ENCODE results near the gene SLIT3.

Gene SLIT3

GRCh38 chr5:168908207-168908606, 392.7 kb downstream of the SLIT3 start:
- no peak for DNase-seq (ENCODE audit: extremely low read depth in 1 of 2, low read depth in 1 of 2)

GRCh38 chr5:168903061-168903460, 397.9 kb downstream of the SLIT3 start:
- no peak for DNase-seq (ENCODE audit: extremely low read depth in 1 of 2, low read depth in 1 of 2)

GRCh38 chr5:168899673-168900072, 401.3 kb downstream of the SLIT3 start:
- no peak for DNase-seq (ENCODE audit: extremely low read depth in 1 of 2, low read depth in 1 of 2)

- no peak for DNase-seq (ENCODE audit: extremely low read depth in 1 of 2, low read depth in 1 of 2)
These were observed 401.7 kb downstream of the SLIT3 start for GRCh38 chr5:168899264-168899663.

- no peak for DNase-seq (ENCODE audit: extremely low read depth in 1 of 2, low read depth in 1 of 2)
These were observed 402.6 kb downstream of the SLIT3 start for GRCh38 chr5:168898247-168898911.

GRCh38 chr5:168897387-168898122, 403.4 kb downstream of the SLIT3 start:
- no peak for DNase-seq (ENCODE audit: extremely low read depth in 1 of 2, low read depth in 1 of 2)

GRCh38 chr5:168895295-168896071, 405.5 kb downstream of the SLIT3 start:
- no peak for DNase-seq (ENCODE audit: extremely low read depth in 1 of 2, low read depth in 1 of 2)

- DNase-seq (ENCODE audit: extremely low read depth in 1 of 2, low read depth in 1 of 2) = no peak
These were observed 407.7 kb downstream of the SLIT3 start for GRCh38 chr5:168893283-168893682.

- DNase-seq (ENCODE audit: extremely low read depth in 1 of 2, low read depth in 1 of 2) = no peak
These were observed 408.2 kb downstream of the SLIT3 start for GRCh38 chr5:168892618-168893186.

- no peak for DNase-seq (ENCODE audit: extremely low read depth in 1 of 2, low read depth in 1 of 2)
These were observed 409.8 kb downstream of the SLIT3 start for GRCh38 chr5:168890816-168891812.

- DNase-seq (ENCODE audit: extremely low read depth in 1 of 2, low read depth in 1 of 2) = no peak
These were observed 411.9 kb downstream of the SLIT3 start for GRCh38 chr5:168889039-168889438.

GRCh38 chr5:168887931-168888330, 413.0 kb downstream of the SLIT3 start:
- no peak for DNase-seq (ENCODE audit: extremely low read depth in 1 of 2, low read depth in 1 of 2)

GRCh38 chr5:168886157-168886556, 414.8 kb downstream of the SLIT3 start:
- no peak for DNase-seq (ENCODE audit: extremely low read depth in 1 of 2, low read depth in 1 of 2)

- no peak for DNase-seq (ENCODE audit: extremely low read depth in 1 of 2, low read depth in 1 of 2)
These were observed 415.4 kb downstream of the SLIT3 start for GRCh38 chr5:168885324-168886120.

- DNase-seq (ENCODE audit: extremely low read depth in 1 of 2, low read depth in 1 of 2) = no peak
These were observed 416.9 kb downstream of the SLIT3 start for GRCh38 chr5:168883991-168884390.

GRCh38 chr5:168883281-168883741, 417.6 kb downstream of the SLIT3 start:
- no peak for DNase-seq (ENCODE audit: extremely low read depth in 1 of 2, low read depth in 1 of 2)

GRCh38 chr5:168882283-168882682, 418.7 kb downstream of the SLIT3 start:
- no peak for DNase-seq (ENCODE audit: extremely low read depth in 1 of 2, low read depth in 1 of 2)

GRCh38 chr5:168881427-168882149, 419.4 kb downstream of the SLIT3 start:
- no peak for DNase-seq (ENCODE audit: extremely low read depth in 1 of 2, low read depth in 1 of 2)

- DNase-seq (ENCODE audit: extremely low read depth in 1 of 2, low read depth in 1 of 2) = no peak
These were observed 421.0 kb downstream of the SLIT3 start for GRCh38 chr5:168879929-168880328.
